HG02870 (cell line): ENCODE measurements around the gene PTPRO.

ENCODE experiments used
- ATAC-seq: cut with Tn5 transposase; IDR thresholded peaks from one replicate; pipeline ENCODE4 v1.9.1; 2021; ENCODE audit warnings: mild to moderate bottlenecking, moderate library complexity; ENCODE audit not compliant: unreplicated experiment

Gene PTPRO

GRCh38 chr12:15634010-15634683 is 311.8 kb downstream of the PTPRO start:
- no peak for ATAC-seq

GRCh38 chr12:15636060-15636890 is 314.0 kb downstream of the PTPRO start:
- no peak for ATAC-seq

GRCh38 chr12:15638231-15638630 is 315.9 kb downstream of the PTPRO start:
- no peak for ATAC-seq

GRCh38 chr12:15644700-15645099 is 322.4 kb downstream of the PTPRO start:
- no peak for ATAC-seq

GRCh38 chr12:15646581-15646980 is 324.3 kb downstream of the PTPRO start:
- no peak for ATAC-seq
